HG03175 (cell line): Measurements from ENCODE around the gene TNFAIP1.
A peak's percentile ranks its signal among the peaks of the same experiment; 100 is the strongest.

Experiments used
- ATAC-seq: cut with Tn5 transposase; IDR thresholded peaks from one replicate; pipeline ENCODE4 v1.9.1; 2021; ENCODE audit warnings: mild to moderate bottlenecking, moderate library complexity; ENCODE audit not compliant: unreplicated experiment

Gene TNFAIP1

DNA sequence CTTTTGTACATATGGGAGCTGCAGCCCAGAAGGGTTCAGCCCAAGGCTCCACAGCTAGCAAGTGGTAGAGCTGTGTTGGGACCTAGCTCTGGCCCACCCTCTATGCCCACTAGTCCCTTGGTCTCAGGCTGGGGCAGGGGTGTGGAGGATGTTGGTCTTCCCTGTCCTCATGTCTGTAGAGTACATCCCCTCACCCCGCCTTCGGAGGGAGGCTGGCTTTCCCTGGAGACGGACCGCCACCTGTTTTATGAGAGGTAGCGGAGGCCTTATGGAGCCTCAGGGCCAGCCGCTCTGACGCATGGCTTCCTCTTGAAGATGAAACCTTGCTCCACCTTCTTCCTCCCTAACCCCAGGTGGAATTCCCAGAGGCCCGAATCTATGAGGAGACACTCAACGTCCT, 8.4 kb downstream of the TNFAIP1 start:
- no peak for ATAC-seq

DNA sequence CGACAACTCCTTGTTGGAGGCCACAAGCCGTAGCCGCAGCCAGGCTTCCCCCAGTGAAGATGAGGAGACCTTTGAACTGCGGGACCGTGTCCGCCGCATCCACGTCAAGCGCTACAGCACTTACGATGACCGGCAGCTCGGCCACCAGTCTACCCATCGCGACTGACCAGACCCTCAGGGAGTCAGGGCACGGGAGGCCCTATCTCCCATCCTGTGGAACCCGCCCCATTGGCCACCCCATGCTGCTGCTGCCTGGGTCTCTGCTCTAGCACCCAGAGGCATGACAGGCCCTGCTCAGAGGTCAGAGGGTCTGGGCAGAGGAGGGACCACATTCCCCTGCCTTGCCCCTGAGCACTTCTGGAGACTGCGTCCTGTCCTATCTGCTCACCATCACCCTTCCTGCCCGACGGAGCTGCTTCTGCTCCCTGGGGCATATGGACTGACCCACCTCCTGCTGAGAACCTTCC, 8.9 kb downstream of the TNFAIP1 start:
- no peak for ATAC-seq

DNA sequence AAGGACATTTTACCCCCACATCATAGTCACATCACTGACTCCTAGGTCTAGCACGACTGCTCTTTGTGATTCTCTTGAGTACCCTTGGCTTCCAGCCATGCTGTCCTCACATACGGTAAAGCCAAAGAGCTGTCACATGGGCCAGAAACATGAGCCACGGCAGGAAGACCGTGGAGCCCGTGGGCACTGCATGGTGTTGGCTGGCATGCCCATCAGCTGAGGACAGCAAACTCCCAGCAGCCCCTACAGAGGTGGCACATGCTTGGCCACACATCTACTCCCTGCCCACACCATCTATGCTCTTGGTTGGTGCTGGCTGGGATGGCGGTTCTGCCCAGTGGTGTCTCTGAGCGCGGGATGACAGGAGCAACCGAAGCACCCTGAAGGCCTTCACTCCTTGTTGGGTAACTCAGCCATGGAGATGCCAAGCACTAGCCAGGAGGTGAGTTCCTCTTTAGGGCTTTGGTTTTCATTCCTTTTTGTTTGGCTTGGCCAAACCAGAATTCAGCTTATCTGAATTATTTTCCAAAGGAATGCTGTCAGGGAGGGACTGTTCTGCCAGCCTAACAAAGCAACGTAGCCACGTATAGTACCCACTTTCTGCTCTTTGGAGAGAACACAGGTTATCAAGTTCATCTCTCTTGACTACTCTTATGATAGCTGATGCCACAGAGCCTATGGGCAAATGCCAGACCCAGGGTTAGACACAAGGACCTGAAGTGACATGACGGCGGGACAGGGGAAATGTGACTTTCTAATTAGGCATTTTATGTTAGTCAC, 10.0 kb downstream of the TNFAIP1 start:
- ATAC-seq = no peak

DNA sequence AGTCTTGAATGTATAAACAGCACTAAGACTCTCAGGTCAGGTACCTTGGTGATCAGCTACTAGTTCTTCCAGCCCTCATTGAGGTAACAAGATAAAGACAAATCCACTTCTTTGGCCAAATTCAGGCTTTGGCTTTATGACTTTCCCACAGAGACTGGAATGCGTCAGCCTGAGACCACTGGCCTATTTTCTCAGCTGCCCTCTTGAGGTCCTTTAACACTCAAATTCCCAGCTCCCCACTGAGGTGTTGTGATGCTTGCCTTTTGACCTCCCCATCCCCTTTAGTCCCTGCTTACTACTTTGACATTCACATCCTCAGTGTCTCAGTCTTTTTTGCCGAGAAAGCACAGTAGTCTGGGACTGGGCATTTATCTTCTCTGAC, 10.6 kb downstream of the TNFAIP1 start:
- no peak for ATAC-seq

DNA sequence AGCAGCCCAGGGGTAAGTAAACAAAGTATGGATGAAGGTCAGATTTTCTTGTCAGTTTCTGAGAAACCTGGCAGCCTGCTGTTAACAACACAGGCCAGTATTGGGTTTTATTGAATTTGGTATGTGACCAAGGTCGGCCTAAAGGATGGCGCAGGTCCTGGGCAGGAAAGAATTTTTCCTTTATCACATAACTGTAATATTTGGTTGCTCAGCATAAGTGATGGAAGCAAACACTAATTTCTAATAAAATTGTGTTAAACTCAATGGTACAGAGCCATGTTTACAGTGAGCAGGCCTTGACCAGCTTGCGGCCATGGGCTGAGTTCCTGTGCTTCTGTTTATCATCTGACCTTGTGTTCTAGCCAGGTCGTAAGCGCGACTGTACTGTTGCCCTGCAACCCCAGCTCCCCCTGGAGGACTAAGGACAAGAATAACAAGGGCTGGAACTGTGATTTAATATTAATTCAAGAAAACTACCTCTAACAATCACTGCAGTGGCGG, 11.2 kb downstream of the TNFAIP1 start:
- no peak for ATAC-seq

DNA sequence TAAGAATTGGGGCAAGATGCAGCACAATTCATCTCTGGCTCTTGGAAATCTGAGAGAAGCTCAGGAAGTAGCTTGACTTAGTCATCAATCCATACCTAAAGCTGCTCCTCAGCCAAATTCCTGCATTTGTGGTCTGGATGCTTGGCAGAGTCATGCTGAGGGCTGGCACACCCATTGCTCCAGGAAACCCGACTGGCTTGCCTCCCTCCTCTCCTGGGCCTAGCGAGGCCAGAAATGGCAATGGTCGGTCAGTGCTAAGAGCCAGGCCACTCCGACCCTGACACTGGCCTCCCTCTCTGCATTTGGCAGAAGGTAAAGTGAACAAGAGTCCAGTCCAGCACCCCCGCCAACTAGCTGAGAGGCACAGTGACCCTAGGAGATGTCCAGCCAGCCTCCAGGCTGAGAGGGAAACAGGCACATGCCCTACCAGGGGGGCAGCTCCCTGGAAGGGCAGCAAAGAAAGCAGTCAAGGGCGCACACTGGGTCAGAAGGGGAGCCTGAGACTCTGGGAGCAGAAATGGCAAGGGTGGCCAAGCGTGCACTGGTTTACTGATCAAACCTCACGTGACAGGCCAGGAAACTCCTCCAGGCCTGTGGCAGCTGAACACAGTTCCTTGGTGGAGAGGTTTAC, 11.8 kb downstream of the TNFAIP1 start:
- ATAC-seq = no peak

DNA sequence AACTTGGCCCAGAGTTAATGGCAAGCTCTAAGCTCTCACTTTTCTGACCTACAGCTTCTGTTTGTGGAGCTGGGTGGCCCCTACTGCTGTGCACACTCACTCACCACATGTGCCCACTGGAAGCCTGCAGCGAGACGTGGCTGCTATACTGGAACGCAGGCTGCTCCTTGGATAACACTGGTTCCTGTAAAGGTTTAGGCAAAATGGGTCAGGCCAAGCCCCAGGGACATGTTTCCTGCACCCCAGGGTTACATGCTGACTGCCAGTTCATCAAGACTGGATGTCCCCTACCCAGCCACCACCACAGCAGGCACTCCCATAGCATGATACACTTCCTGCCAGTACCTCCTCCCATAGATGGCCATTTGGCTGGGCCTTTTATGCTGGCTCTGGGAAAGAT, 13.4 kb downstream of the TNFAIP1 start:
- ATAC-seq = no peak

DNA sequence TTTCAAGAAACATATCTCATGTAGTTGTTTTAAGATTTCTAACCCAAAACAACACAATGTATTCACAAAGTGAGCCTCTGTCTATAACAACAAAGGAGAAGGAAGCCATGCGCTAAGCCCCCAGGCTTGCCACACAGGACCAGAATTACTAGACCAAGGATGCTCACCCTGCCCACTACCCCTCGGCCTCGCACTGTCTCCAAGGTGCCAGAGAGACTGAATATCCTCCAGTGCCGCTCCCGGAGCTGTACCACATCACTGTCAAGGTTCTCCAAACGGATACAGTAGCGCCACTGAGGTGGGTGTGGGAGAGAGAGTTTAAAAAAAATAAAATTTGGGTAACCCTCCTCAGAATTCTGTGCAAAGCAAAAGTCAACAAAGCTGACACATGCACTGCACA, 14.7 kb downstream of the TNFAIP1 start:
- no peak for ATAC-seq

DNA sequence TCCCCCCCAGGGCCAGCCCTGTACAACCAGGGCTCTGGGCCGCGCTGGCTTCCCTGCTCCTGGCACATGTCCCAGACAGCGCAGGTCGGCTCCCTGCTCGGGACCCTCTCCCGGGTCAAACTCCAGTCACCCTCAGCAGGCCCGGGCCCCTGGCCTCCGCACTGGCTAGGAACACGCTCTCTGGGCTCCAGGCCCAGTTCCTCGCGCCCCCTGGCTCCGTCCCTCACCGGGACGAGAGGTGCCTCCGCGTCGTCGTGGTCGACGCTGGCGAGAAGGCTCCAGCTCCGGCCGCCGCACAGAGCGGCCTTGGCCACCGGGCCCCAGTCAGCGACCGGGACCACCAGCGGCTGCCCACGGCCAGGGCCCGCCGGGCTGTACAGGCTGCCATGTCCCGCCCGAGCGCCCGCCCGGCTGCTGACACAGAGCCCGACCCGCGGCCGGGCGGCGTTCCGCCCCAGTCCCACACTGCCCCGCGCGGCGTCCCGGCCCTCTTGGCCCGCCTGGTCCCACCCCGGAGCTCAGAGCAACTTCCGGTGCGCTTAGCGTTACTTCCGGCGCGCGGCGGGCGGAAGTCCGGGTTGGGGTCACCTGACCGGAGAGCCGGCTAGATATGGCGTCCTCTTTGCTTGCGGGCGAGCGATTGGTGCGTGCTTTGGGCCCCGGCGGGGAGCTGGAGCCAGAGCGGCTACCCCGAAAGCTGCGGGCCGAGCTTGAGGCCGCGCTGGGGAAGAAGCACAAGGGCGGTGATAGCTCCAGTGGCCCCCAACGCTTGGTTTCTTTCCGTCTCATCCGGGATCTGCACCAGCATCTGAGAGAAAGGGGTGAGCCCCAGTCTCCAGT, 21.7 kb downstream of the TNFAIP1 start, which contains the start of gene POLDIP2:
Gene POLDIP2 (minus strand): TSS at position 467 of the 840 bp plus-strand sequence. CDS start 79 bp downstream, at position 388.
- peak; percentile 97 for ATAC-seq

DNA sequence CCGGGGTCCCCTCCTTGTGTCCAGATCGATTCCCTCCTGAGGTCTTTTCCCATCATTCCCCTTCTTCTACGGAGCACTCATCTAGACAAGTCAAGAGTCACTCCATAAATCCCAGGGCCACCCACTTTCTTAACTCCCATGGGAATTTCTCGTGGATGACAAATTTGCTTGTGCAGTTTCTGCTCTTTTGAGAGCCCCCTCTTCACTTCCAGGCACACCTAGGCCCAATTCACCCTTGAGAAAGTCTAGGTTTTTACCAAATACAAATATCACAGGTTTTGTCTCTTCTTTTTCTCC, 22.3 kb downstream of the TNFAIP1 start:
- ATAC-seq = no peak

DNA sequence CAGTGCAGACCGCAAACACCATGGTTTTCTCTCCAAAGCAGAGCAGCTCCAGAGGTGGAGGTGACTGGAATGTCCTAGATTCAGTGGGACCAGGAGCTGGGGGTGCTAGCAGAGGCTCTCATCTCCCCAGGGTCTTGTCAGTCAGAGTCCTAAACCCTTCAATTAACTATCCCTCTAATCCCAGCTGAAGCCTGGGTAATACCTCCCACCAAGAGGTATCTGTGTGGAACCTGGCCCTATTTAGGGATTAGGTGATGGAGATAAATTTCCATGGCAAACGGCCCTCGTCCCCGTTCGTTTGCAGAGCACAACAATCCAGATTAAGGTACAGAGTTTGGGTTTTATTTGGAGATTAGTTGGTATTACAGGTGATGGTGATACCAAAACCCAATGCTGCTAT, 27.6 kb downstream of the TNFAIP1 start:
- no peak for ATAC-seq

DNA sequence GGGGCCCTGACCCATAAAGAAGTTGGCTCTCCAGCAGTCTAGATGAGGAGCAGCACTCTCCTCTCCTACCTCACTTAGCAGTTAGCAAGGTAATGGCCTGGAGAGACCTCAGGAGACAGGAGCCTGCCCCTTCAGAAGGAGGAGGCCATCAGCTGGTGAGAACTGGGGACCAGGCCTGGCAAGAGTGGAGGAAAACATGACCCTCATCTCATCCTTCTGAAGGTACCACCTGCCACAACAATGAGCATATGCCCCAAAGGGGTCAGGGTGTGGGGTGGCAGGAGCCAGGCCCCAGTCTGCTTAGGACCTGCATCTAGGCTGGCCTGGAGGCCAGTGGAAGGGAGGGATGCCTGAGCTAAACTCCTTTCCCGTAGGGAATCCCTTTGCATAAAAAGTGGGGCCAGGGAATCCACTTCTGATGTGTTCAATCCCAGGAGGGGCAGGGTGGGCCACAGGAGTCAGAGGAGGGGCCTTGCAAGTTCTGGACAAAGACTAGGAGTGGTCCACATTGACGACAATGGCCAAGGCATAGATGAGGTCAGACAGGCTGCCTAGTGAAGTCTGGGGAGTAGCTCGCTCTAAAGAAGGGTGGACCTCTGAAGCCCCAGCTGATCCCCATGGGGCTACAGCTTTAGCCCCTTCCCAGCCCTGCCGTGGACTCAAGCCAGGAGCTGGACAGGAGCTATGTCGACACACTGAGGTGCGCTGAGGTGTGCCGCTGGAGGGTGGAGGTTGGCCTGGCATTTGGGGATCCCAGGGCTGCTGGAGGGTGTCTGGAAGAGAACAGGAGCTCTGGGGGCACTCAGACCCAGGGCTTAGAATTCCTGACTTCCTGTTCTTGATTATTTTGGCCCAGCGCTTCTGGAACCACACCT, 28.5 kb downstream of the TNFAIP1 start:
- ATAC-seq = no peak

DNA sequence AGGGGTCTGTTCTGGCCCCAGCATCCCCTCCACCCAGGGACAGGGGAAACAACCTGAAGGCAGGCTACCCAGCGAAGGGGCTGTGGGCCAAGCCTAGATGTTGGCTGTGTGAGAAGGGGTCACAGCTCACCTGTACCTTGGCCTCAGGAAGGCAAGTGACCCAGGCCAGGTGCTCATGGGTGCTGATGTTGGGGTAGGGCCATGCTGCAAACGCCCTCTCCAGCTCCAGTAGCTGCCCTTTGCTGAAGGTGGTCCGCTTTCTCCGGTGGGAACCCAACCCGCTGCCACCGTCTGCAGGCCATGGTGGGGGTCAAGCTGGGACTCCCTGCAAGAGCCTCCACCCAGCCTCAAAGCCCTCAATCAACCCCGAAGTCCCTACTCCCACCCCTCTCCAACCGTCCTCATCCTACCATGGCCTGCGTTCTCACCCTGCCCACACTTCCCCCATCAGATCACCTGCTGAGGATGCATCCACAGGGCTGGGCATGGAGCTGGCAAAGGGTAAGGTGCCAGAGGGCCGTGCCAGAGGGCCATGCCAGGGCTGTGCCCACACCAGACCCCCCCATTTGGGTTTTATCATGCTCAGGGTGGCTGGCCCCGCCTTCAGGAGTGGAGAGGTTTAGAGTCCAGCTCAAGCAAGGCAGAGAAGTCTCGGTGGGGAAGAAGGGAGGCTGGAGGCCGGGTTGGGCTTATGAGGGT, 29.3 kb downstream of the TNFAIP1 start, which contains the start of gene SEBOX:
Gene SEBOX (minus strand): TSS at position 535 of the 699 bp plus-strand sequence. CDS start 48 bp downstream, at position 487.
- no peak for ATAC-seq

DNA sequence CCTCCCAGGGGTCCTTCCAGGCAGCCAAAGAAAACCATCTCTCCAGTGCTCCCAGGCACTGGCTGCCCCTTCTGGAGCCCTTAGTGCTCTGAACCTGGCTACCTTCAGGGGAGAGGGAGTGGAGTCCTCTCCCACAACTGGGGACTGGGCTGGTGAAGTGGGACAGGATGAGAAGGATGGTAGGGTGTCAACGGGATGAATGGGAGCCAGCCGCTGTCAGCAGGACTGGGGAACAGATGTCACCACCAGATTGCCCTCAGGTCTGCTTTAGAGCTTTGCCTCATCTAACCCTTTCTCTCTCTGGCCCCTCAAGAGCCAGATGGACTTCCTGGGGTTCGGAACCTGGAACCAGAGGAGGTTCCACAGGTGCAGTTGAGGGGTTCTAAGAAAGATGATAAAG, 29.9 kb downstream of the TNFAIP1 start:
- no peak for ATAC-seq

DNA sequence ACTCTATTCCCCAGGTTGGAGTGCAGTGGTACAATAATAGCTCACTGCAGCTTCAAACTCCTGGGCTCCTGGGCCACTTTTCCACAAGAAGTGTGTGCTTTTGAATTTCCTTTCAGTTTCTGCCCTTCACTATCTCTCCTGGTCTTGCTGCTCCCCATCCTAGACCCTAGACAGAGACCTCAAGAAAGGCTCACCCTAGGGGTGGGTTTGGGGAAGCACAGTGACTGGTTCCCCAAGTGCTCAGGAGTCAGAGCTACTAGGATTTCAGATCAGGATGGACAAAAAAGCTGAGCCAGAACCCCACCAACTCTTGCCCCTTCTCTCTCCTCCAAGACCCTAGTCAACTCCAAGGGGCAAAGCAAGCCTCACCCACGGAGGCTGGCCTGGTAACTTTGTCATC, 31.0 kb downstream of the TNFAIP1 start:
- ATAC-seq = no peak

DNA sequence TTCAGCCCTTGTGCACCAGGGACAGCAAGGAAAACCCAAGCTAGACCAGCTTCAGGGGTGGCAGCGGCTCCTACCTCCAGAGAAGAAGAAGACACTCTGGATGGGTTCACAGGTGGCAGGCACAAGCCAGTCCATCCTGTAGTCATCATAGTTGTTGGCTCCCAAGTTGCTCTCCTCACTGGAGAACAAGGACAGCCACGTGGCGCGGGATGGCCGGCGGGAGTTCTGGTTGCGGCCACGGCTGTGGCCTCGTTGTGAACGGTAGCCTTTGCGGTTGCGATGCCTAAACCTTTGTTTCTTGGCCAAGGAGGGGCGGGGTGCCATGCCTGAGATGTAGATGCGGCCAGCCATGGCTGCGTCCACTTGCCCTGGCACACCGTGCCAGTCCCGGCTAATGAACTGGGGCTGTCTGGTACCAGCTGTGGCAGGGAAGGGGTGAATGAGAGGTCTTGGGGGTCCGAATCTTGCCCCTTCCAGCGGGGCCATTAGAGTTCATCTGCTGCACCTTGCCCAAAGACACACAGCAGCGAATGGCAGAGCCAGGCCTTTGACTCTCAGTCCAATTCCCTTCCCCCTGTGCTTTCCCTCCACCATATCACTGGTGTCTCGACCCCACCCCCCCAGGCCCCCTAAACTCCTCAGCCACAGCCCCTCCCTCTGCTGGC, 32.2 kb downstream of the TNFAIP1 start:
- ATAC-seq = no peak

DNA sequence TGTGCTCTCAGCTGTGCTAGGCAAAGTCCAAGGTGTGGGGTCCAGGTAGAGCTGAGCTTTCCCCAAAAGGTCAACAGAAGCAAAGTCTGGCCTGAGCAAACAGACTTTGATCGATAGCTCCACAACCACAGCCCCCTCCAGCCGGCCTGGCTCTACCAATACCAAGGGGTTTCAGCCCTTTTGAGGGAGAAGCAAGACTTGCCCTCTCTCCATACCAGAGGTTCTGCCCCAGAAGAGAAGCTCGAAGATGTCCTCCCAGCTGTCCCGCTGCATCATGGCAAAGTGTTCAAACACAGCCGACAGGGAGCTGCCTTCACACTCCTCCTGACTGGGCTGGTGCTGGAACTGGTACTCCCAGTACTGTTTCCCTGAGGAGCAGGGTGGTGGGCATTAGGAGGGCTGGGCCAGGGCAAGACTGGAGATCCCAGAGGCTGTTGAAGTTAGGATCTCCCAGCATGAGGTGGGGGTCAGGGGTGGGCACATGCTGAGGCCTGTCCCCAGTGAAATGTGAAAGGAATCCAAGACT, 32.8 kb downstream of the TNFAIP1 start:
- no peak for ATAC-seq

DNA sequence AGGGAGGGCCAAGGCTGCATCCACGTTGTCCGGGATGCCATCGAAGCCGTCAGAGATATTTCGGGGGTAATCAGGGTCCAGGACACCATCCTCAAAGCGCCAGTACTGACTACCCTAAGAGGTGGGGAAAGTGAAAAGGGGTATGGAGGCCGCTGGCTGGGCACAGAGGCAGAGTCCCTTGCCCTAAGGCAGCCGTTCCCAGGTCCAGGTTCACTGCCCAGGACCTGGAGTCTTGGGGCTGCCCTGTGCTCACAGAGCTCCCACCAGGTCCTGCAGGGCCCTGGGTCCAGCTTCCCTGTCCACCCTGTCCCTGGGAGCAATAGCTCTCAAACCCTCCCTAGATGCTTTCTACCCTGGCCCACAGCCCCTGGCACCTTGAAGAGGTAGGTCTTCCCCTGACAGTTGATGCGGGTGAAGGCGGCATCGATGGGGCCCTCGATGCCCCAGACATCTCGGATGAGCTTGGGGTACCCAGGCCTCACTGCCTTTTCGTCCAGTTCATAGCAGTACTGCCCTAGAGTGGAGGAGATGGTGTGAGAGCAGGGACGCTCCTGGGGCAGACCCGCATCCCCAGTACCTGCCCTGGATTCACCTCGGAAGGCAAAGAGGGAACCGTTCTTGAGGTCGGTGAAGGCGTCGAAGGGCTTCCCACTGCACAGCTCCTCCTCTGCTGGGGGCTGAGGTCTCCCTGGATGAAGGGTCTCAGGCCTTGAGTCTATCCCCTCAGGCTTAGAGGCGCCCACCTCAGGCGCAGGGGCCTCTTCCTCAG, 33.5 kb downstream of the TNFAIP1 start:
- ATAC-seq = no peak
